PC-9 (cell line): ENCODE data around the gene GOLPH3L. TPM values are rescaled to one million over a fixed set of nuclear protein-coding genes. Genes with fewer than 3 reads are reported as not detected.
A peak's percentile ranks its signal among the peaks of the same experiment; 100 is the strongest.

Source experiments
- BruUV-seq: library from RNA; stranded (reverse); fragments of 400-500 nt; replicated peaks from 2 replicates; lab custom pipeline; 2021; lab: Mats Ljungman, UMichigan
- CTCF ChIA-PET: fragments of 300-600 bp; sonication (Branson Sonifier 250); formaldehyde crosslinking; loops from one replicate; lab custom pipeline; 2022; ENCODE audit warnings: antibody characterized with exemption; lab: Charles Lee
- POLR2A ChIA-PET: fragments of 300-600 bp; sonication (Branson Sonifier 250); formaldehyde crosslinking; loops from one replicate; lab custom pipeline; 2022; ENCODE audit warnings: antibody characterized with exemption; ENCODE audit not compliant: unreplicated experiment; lab: Charles Lee
- DNase-seq, 2 experiments: peaks; one replicate each; pipeline versions ENCODE4 v3.0.0 to v3.0.0-alpha.2; 2015 to 2022; ENCODE audit warnings: mixed read lengths in 1 of 2
- H2AFZ ChIP-seq: fragments of 200-600 bp; sonication (generic); 2 replicates; pipeline ENCODE4 v1.8.1; 2017; ENCODE audit warnings: antibody characterized with exemption
- H3F3A ChIP-seq: fragments of 200-600 bp; sonication (generic); 2 replicates; pipeline ENCODE4 v1.8.1; 2017; ENCODE audit warnings: antibody characterized with exemption, mild to moderate bottlenecking, low read depth; ENCODE audit not compliant: insufficient read depth
- H3K27ac ChIP-seq: fragments of 200-600 bp; sonication (generic); 2 replicates; pipeline ENCODE4 v1.6.1; 2016; ENCODE audit warnings: mixed run types
- H3K27me3 ChIP-seq: fragments of 200-600 bp; sonication (generic); 2 replicates; pipeline ENCODE4 v1.6.1; 2016; ENCODE audit warnings: low read depth, mixed run types; ENCODE audit not compliant: insufficient read depth
- H3K36me3 ChIP-seq: fragments of 200-600 bp; sonication (generic); 2 replicates; pipeline ENCODE4 v1.6.1; 2016; ENCODE audit warnings: low read depth, mixed run types
- H3K4me1 ChIP-seq: fragments of 200-600 bp; sonication (generic); replicated peaks from 2 replicates; pipeline ENCODE4 v1.6.1; 2016; ENCODE audit warnings: mixed run types; ENCODE audit not compliant: insufficient read depth
- H3K4me2 ChIP-seq: fragments of 200-600 bp; sonication (generic); 2 replicates; pipeline ENCODE4 v1.6.1; 2017; ENCODE audit warnings: mixed run types
- H3K4me3 ChIP-seq: fragments of 200-600 bp; sonication (generic); 2 replicates; pipeline ENCODE4 v1.6.1; 2016; ENCODE audit warnings: mixed run types
- H3K79me2 ChIP-seq: fragments of 200-600 bp; sonication (generic); 2 replicates; pipeline ENCODE4 v1.6.1; 2017; ENCODE audit warnings: low read depth, mixed run types
- H3K9me2 ChIP-seq: fragments of 200-600 bp; sonication (generic); 2 replicates; pipeline ENCODE4 v1.8.1; 2017; ENCODE audit warnings: mild to moderate bottlenecking; ENCODE audit not compliant: insufficient read depth
- H3K9me3 ChIP-seq: fragments of 200-600 bp; sonication (generic); 2 replicates; pipeline ENCODE4 v1.8.1; 2016; ENCODE audit warnings: low read depth; ENCODE audit not compliant: insufficient read depth
- H4K20me1 ChIP-seq: fragments of 200-600 bp; sonication (generic); 2 replicates; pipeline ENCODE4 v1.8.1; 2017; ENCODE audit not compliant: insufficient read depth
- EZH2 ChIP-seq: fragments of 200-600 bp; sonication (generic); IDR thresholded peaks from 2 replicates; pipeline ENCODE4 v1.8.0; 2017; ENCODE audit warnings: antibody characterized with exemption, low read depth
- intact Hi-C: fragments of 100-400 bp; cut with micrococcal nuclease; formaldehyde crosslinking; loops from one replicate; pipeline ENCODE4 v1.10.0; 2022; ENCODE audit not compliant: unreplicated experiment
- total RNA-seq: library from RNA; stranded (reverse); gene quantifications from 2 replicates; pipeline ENCODE4 v1.2.3, GENCODE V29; 2021
- TF ChIP-seq, protein P1 (sequence below): fragments of 200-600 bp; sonication (generic); conservative IDR thresholded peaks from 2 replicates; pipeline ENCODE4 v1.6.1; 2017; ENCODE audit warnings: mixed run types, antibody characterized with exemption, mild to moderate bottlenecking, moderate library complexity

The GOLPH3L gene
- total RNA-seq, 1 experiment from 2014 or later: 52.7 TPM

DNA sequence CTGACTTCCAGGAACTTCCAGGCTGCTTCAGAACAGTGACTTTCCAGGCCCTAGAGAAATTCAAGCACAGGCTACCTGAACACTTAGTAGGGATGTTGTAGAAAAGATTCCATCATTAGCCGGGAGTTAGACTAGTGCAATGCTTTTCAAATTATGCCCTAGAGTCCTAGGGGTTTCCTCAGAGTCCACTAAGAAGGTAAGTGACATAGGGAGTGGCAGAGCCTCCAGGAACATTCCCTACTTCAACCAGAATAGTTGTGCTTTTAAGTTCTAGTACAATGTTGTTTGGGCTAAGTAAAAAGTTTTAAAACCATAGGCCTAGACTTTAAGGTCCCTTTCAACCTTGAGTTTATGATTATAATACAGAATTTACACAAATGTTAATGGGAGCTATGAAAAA is 9.1 kb upstream of the GOLPH3L start:
- no peaks in the 10 kb centered on the region for H3K4me1 ChIP-seq
- CTCF ChIA-PET: interaction anchor here (0.5 kb wide), 1 partner anchor 127 kb away, joined by 3 read pairs; the partner anchor contains the start of gene MCL1
- no peaks in the 10 kb centered on the region for H3F3A ChIP-seq
- no peaks in the 10 kb centered on the region for H3K9me2 ChIP-seq
- no peak for DNase-seq
- no peaks in the 10 kb centered on the region for H3K9me3 ChIP-seq
- no peak for TF ChIP-seq EZH2
- TF ChIP-seq, protein P1, sequence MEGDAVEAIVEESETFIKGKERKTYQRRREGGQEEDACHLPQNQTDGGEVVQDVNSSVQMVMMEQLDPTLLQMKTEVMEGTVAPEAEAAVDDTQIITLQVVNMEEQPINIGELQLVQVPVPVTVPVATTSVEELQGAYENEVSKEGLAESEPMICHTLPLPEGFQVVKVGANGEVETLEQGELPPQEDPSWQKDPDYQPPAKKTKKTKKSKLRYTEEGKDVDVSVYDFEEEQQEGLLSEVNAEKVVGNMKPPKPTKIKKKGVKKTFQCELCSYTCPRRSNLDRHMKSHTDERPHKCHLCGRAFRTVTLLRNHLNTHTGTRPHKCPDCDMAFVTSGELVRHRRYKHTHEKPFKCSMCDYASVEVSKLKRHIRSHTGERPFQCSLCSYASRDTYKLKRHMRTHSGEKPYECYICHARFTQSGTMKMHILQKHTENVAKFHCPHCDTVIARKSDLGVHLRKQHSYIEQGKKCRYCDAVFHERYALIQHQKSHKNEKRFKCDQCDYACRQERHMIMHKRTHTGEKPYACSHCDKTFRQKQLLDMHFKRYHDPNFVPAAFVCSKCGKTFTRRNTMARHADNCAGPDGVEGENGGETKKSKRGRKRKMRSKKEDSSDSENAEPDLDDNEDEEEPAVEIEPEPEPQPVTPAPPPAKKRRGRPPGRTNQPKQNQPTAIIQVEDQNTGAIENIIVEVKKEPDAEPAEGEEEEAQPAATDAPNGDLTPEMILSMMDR: no peak
- POLR2A ChIA-PET: no interaction called here
- no peaks in the 10 kb centered on the region for H3K36me3 ChIP-seq
- H3K4me3 ChIP-seq: no peak overlapping the region
- H2AFZ ChIP-seq: no peak overlapping the region
- no peaks in the 10 kb centered on the region for H4K20me1 ChIP-seq
- no peak overlapping the region for H3K4me2 ChIP-seq
- H3K79me2 ChIP-seq: no peaks in the 10 kb centered on the region
- H3K27me3 ChIP-seq: no peaks in the 10 kb centered on the region
- intact Hi-C loops: no loop called here
- no TSS peak for BruUV-seq
- no peak overlapping the region for H3K27ac ChIP-seq

DNA sequence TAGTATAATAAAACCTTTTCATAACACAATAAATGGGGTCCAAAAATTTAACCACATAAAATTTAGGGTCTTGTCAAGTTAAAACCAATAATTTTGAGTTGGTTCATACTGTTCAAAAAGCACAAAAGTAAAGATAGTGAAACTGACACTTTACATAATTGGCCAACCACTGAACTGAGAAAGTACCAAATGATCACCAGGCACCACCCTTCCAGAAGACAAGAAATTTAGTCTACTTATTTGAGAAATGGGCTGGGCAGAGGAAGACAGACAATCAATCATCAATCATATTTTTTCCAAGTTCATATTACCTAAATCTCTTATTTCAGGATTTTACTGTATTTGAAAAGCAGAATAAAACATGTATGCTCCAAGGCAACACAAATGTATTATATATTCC is 6.5 kb upstream of the GOLPH3L start:
- Histone ChIP-seq H3K9me3 (no peaks in the 10 kb centered on the region), H2AFZ (no peak overlapping the region), H3K9me2 (peaks cover 4% of the 10 kb centered on the region; the same call in 1 of the 2 replicates), H4K20me1 (no peaks in the 10 kb centered on the region), H3K27ac (no peak overlapping the region), H3K79me2 (no peaks in the 10 kb centered on the region), H3K4me1 (no peaks in the 10 kb centered on the region), H3K4me2 (no peak overlapping the region), H3K4me3 (no peak overlapping the region), H3K36me3 (no peaks in the 10 kb centered on the region), H3F3A (no peaks in the 10 kb centered on the region), H3K27me3 (no peaks in the 10 kb centered on the region)
- DNase-seq: no peak
- ChIA-PET POLR2A (no interaction called here), CTCF (no interaction called here)
- no TSS peak for BruUV-seq
- intact Hi-C loops: no loop called here
- TF ChIP-seq, protein P1: no peak
- TF ChIP-seq EZH2: no peak

DNA sequence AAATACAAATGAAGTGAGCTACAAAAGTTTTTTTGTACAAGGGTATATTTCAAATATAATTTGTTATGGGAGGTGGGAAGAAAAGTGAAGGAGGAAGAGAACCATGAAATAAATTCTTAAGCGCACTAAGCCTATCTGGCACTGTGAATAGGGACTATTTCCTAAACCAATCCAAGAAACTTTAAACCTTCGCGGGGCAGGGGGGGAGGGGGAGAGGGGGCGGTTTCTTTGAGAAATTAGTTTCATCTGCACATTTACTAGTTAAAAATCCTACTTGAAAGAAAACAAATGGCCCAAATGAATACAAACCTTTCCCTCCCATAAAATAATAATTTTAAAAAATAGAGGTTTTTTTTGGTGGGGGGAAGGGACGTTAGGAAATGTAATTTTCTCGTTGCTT is 364 bp downstream of the GOLPH3L start:
- Histone ChIP-seq H3K9me2 (peaks cover 4% of the 10 kb centered on the region; the same call in 1 of the 2 replicates), H3K36me3 (peaks cover 30% of the 10 kb centered on the region), H3K9me3 (no peaks in the 10 kb centered on the region), H3F3A (peaks cover 3% of the 10 kb centered on the region; the same call in 1 of the 2 replicates), H2AFZ (peak overlapping the region; percentile 74), H3K27ac (peak overlapping the region; percentile 40; the same call in 1 of the 2 replicates), H3K27me3 (no peaks in the 10 kb centered on the region), H3K4me2 (peak overlapping the region; percentile 86), H3K4me3 (peak overlapping the region; percentile 83), H3K79me2 (peaks cover 31% of the 10 kb centered on the region), H4K20me1 (peaks cover 15% of the 10 kb centered on the region; the same call in 1 of the 2 replicates), H3K4me1 (peaks cover 10% of the 10 kb centered on the region)
- intact Hi-C loops: loop anchor here (5.0 kb wide), 1 partner anchor 134 kb away; no protein-coding TSS in a partner anchor
- BruUV-seq: no TSS peak
- ChIA-PET POLR2A (interaction anchor here (0.6 to 1.4 kb wide), 19 partner anchors 22 to 1340 kb away, joined by 3 to 15 read pairs (median 5); partner anchors contain the start of genes ENSA, MCL1, MINDY1 and S100A11), CTCF (interaction anchor here (0.6 to 1.4 kb wide), 3 partner anchors 114 to 134 kb away, joined by 4 to 12 read pairs (median 5); no protein-coding TSS in a partner anchor)
- no peak for DNase-seq
- TF ChIP-seq EZH2: no peak
- TF ChIP-seq, protein P1: no peak
